ENCODE results near the gene MYO5B.

The MYO5B gene

DNA sequence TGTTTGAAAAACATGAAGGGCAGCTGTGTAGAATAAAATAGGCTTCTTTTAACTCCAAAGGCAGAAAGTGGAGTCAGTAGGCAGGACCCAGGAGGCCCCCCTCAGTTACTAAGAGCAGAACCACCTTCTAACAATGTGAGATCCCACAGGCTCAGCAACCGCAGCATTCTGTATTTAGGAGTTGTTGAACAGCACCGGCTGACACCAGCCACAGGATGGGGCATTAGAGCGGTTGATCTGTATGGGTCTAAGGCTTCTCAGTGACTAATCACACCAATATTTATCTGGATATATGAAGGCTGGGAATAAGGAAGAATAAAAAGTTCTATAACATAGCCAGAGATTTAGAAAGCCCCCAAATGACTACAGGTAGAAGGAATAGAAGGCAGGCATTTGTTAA is 51.7 kb downstream of the MYO5B start:
- TF ChIP-seq CTCF (conservative IDR thresholded peaks at IDR 0.05) (no peak), ZFX (IDR thresholded peaks at IDR 0.05) (no peak)
- H3K27ac ChIP-seq: no peak overlapping the region

DNA sequence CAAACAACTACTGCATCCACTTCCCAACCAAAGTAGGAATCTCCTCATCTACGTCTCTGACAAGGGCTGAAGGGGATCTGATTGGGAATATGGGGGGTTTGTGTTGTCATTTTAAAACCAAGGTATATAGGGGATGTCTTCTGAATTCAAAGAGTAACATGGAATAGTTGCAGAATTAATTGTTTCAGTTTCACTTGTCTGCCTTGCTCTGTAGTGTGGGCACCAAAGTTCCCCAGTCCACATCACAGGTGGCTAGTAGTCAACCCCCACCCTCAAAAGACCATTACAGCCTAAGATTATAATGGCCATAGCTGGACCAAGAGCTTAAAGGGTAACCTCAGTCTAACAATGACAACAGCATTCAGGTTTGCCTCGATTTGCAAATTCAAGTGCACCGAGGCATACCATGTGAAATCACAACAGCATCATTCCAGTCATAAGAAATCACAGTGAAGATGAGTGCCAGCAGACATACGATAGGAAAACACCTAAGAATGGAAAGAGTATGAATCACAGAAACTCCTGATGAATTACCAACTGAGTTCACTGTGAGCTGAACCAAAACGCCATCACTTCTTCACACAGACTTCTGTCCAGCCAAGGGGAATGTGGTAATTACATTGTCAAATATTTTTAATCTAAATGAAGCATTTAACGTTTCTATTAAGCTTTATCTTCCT is 52.4 kb downstream of the MYO5B start:
- H3K27ac ChIP-seq: no peak overlapping the region
- TF ChIP-seq CTCF (conservative IDR thresholded peaks at IDR 0.05) (no peak), ZFX (IDR thresholded peaks at IDR 0.05) (no peak)

GRCh38 chr18:50138181-50139064 is 56.5 kb downstream of the MYO5B start:
- TF ChIP-seq ZFX (IDR thresholded peaks at IDR 0.05): no peak
- no peak for TF ChIP-seq CTCF (conservative IDR thresholded peaks at IDR 0.05)
- no peak overlapping the region for H3K27ac ChIP-seq

DNA sequence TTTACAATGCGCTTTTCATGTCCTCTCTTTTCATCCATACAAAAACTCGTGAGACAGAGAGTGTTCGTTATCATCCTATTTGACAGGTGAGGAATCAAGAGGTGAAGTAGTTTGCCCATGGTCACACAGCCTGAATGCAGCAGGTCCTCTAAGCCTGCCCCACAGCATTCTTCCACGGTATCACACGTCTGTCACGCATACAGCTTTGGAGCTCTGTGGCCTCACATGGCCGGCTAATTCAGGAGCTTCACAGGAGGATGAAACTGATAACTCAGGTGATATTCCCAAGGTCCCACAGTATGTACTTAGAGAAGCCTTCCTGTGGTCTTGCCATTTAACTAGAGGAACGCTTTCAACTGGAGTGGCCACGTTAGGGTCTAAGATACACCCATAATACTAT is 59.0 kb downstream of the MYO5B start:
- TF ChIP-seq CTCF (conservative IDR thresholded peaks at IDR 0.05) (no peak), ZFX (IDR thresholded peaks at IDR 0.05) (no peak)
- no peak overlapping the region for H3K27ac ChIP-seq

DNA sequence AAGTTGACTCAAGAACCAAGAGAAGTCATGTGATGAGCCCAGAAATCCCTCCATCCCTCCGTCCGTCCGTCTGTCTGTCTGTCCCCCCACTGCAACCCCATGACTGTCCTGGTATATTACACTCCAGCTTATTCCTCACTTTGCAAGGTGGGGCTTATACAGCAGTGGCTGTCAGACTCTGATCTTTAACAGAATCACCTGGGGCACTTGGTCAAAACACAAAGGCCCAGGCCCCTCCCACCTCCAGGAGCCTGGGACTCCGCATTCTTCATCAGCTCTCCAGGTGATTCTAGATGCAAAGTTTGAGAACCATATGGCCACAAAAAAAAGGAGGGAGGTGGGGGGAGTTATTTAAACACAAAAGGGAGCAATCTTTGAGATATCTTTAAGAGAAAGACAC is 61.4 kb downstream of the MYO5B start:
- TF ChIP-seq ZFX (IDR thresholded peaks at IDR 0.05) (no peak), CTCF (conservative IDR thresholded peaks at IDR 0.05) (no peak)
- no peak overlapping the region for H3K27ac ChIP-seq

- H3K27ac ChIP-seq: no peak overlapping the region
- TF ChIP-seq CTCF (conservative IDR thresholded peaks at IDR 0.05): no peak
- no peak for TF ChIP-seq ZFX (IDR thresholded peaks at IDR 0.05)
Measured at GRCh38 chr18:50131591-50131990, 63.4 kb downstream of the MYO5B start.
